GM18511 (cell line): ENCODE measurements around the gene MAN1B1.

Experiments
- ATAC-seq: cut with Tn5 transposase; IDR thresholded peaks from one replicate; pipeline ENCODE4 v1.9.1; 2021; ENCODE audit warnings: mild to moderate bottlenecking, moderate library complexity; ENCODE audit not compliant: unreplicated experiment

The MAN1B1 gene

DNA sequence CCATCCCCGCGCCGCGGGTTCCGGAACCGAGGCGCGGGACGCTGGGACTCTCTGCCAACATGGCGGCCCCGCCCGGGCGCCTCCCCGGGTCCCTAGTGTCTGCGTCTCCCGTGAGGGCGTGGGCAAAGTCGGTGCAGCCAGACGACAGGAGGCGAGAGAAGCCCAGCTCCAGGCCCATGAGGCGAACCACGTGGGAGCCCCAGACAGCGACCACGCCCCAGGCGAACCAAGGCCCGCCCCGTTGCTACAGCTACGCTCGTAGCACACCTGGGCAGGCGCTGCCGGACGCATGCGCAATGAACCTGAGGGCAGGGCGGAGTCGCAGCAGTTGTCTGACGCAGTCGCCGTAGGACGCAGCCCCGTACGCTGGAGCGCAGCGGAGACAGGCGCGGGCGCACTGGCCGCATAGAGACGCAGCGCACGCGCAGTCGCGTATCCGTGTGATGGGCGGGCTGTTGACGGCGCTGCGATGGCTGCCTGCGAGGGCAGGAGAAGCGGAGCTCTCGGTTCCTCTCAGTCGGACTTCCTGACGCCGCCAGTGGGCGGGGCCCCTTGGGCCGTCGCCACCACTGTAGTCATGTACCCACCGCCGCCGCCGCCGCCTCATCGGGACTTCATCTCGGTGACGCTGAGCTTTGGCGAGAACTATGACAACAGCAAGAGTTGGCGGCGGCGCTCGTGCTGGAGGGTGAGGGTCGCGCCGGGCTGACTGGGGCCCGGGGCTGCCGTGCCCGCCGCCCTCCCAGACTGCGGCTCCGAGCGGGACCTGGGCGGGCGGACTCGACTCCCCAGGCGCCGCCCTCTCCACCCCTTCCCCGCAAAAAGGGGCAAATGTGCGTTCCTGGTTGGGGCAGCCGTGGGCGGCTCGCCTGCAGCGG lies at the start of gene MAN1B1:
Gene MAN1B1, plus strand, starts transcription at position 455 of the 878 bp plus-strand sequence. Its CDS starts 15 bp downstream, at position 470.
- ATAC-seq: peak; percentile 84

- no peak for ATAC-seq
Measured at GRCh38 chr9:137037035-137037434, 49.8 kb upstream of the MAN1B1 start.

- ATAC-seq: no peak
Measured at GRCh38 chr9:137037483-137037882, 49.3 kb upstream of the MAN1B1 start.

DNA sequence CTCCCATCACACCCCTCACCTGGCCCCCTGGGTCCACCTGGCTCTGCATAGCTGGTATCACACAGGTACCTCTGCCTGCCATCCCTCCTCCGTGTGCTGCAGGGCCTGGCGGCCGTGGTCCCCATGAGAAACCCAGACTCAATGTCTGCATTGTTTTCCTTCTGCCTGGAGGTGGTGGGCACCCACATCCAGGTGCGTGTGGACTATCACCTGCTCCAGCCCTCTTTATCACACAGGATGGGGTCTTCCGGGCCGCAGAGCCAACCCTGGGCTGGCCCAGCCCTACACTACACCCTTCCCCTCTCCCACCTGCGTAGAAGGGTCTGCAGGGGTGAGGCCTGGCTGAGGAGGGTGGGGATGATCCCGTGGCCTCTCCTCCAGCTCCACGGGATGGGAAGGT lies 47.9 kb upstream of the MAN1B1 start:
- no peak for ATAC-seq

DNA sequence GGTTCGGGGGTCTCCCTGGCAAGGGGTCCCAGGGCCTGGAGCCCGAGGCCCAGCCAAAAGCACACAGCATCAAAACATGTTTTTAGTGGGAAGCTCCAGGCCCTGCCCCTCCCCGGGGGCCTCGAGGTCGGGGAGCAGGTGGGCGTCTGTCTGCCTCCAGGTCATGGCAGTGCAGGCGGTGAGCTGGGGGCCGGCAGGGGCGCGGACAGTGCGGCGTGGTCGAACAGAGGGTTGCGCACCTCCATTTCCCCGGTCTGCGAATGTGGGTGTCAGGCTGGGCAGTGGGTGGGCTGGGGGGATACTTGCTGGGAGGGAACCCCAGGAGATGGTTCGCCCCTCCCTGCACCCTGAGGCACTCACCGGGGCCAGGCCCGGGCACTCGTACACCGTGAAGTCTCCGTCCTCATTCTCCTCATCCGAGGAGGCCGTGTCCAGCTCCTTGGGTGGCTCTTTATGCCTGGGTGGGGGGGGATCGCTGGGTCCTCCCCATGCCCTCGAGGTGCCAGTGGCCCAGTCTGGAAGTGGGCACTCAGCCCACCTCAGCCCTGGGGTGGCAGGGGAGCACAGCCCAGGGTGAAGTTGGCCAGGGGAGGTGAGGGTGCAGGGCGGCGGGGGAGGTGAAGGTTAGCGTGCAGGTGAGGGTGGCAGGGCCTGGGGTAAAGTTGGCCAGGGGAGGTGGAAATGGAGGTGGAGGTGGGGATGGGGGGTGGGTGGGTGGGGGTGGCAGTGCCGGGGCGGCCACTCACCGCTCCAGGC lies 47.0 kb upstream of the MAN1B1 start:
- ATAC-seq: no peak

GRCh38 chr9:137040568-137040967 lies 46.2 kb upstream of the MAN1B1 start:
- no peak for ATAC-seq

- no peak for ATAC-seq
Measured at GRCh38 chr9:137041124-137041523, 45.7 kb upstream of the MAN1B1 start.

DNA sequence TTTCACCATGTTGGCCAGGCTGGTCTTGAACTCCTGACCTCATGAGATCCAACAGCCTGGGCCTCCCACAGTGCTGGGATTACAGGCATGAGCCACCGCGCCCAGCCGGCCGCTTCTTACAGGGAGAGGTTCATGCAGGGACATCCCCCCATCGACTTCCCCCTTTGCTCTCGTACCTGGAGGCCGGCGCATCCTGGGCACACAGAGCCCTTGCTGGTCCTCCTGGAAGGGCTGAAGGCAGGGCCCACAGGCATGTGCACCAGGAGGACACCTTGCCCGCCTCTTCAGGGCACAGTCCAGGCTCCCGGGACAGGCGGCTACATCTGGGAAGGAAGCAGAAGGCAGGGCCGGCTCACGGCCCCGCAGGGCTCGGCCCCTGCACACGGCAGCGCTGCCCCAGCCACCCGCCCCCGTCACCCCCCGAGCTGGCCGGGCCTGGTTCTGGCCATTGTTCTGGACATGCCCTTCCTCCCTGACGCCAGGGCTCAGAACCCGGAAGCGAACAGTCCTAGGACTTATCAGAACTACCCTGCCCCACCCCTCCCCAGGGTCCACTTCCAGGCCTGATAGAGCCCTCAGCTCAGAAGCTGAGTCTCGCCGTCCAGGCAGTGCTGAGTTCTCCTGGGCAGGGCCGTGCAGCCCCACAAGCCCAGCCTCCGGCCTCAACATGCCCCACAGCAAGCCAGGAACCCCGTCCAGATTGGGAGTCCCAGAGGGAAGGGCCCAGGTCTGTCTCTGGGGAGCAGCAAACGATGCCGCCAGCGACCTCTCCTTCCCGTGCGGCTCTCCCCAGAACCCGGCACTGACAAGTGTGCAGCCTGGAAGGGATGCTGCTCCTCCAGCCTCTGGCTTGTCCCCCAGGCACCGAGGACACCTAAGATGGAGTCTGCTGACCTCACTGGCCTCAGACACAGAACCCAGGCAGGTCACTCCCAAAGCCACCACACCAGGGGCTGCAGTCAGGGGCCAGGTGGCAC lies 43.7 kb upstream of the MAN1B1 start:
- no peak for ATAC-seq

- no peak for ATAC-seq
Measured at GRCh38 chr9:137044037-137044436, 42.7 kb upstream of the MAN1B1 start.

- no peak for ATAC-seq
Measured at GRCh38 chr9:137044502-137045177, 42.1 kb upstream of the MAN1B1 start.

- no peak for ATAC-seq
Measured at GRCh38 chr9:137045294-137046087, 41.3 kb upstream of the MAN1B1 start.

DNA sequence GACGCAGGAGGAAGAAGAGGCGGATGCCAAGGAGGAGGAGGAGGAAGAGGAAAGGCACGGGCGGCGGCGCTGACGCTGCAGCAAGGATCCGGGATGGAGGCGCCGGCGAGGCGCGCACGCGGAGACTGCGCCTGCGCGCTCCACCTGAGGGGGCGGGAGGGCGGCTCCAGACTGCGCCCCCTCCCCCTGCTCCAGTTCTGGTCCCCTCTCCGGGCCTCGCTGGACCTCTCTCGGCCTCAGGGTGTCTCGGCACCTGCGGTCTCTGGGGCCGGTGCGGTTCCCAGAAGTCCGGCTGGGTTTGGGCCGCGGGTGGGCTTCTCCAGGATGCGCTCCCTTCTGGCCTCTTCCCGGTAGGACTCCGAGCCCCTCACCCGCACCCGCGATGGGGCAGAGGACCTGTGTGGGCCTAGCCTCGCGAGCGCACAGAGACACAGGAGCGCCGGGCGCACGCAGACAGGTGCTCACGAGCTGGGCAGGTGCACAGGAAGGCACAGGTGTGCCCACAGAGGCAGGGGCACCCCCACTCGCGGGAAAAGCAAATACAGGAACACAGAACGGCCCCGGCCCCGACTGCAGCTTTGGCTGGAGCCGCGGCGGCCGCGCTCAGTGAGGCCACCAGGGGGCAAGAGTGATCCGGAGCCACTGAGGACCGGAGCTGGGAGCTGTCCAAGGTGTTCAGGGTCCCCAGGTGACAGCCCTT lies 40.5 kb upstream of the MAN1B1 start, which contains the start of gene NPDC1:
Gene NPDC1, minus strand, starts transcription at position 90 of the 700 bp plus-strand sequence. CDS start 188 bp downstream, outside the sequence.
- no peak for ATAC-seq

GRCh38 chr9:137048655-137049543 lies 37.9 kb upstream of the MAN1B1 start:
- no peak for ATAC-seq

- no peak for ATAC-seq
Measured at GRCh38 chr9:137049544-137050449, 37.0 kb upstream of the MAN1B1 start.

DNA sequence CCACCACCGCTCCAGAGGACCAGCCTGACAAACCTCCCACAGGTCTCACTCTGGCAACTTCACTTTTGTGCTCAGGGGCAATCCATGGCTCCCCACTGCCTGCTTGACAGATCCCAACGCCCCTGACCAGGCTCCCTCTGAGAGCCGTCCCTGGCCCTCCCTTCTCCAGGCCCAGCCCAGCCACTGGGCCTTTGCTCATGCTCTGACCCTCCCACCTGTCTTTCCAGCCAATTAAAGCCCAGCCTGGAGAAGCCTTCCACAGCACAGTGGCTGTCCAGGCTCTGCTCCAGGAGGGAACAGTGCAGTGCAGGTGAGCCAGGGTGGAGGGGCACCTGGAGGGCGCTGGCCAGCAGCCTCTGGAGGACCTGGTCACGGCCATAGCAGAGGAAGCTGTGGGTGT lies 36.2 kb upstream of the MAN1B1 start:
- no peak for ATAC-seq

- ATAC-seq: no peak
Measured at GRCh38 chr9:137051145-137051724, 35.5 kb upstream of the MAN1B1 start.
